Activated T-helper 1 cell treated with anti-CD3 and anti-CD28 coated beads, Interleukin-12 subunit alpha, Interleukin-12 subunit beta, Interleukin-2, Interleukin-4 antibody, amounts not matched to agents 30 ng/mL and 10 ng/mL and 1 ng/mL, durations not matched to agents 14 hours and 24 hours and 36 hours (primary cell): ENCODE measurements around the gene GTF2A1L. TPM values are rescaled to one million over a fixed set of nuclear protein-coding genes. Genes with fewer than 3 reads are reported as not detected.

Experiments used
- DNase-seq: peaks from one replicate; pipeline ENCODE4 v3.0.0; 2021; ENCODE audit warnings: low spot score
- H3K27ac Mint-ChIP-seq: one replicate; pipeline ENCODE4 v1.8.0; 2021; ENCODE audit warnings: mild to moderate bottlenecking, mixed read lengths
- H3K27me3 Mint-ChIP-seq: one replicate; pipeline ENCODE4 v1.8.0; 2022; ENCODE audit warnings: mild to moderate bottlenecking, moderate library complexity, mixed read lengths; ENCODE audit not compliant: insufficient read depth
- H3K36me3 Mint-ChIP-seq: one replicate; pipeline ENCODE4 v1.8.0; 2021; ENCODE audit warnings: low read depth, mixed read lengths
- H3K4me1 Mint-ChIP-seq: one replicate; pipeline ENCODE4 v1.8.0; 2021; ENCODE audit warnings: low read depth, mixed read lengths
- H3K4me3 Mint-ChIP-seq: one replicate; pipeline ENCODE4 v1.8.0; 2021; ENCODE audit warnings: mild to moderate bottlenecking, moderate library complexity, mixed read lengths
- H3K9me3 Mint-ChIP-seq: one replicate; pipeline ENCODE4 v1.8.0; 2021; ENCODE audit warnings: mixed read lengths
- intact Hi-C: fragments of 100-400 bp; cut with micrococcal nuclease; formaldehyde crosslinking; loops from one replicate; pipeline ENCODE4 v1.15.1; 2024
- total RNA-seq: library from RNA; stranded (reverse); gene quantifications from 2 replicates; pipeline ENCODE4 v1.2.3, GENCODE V29; 2022

Gene GTF2A1L, protein sequence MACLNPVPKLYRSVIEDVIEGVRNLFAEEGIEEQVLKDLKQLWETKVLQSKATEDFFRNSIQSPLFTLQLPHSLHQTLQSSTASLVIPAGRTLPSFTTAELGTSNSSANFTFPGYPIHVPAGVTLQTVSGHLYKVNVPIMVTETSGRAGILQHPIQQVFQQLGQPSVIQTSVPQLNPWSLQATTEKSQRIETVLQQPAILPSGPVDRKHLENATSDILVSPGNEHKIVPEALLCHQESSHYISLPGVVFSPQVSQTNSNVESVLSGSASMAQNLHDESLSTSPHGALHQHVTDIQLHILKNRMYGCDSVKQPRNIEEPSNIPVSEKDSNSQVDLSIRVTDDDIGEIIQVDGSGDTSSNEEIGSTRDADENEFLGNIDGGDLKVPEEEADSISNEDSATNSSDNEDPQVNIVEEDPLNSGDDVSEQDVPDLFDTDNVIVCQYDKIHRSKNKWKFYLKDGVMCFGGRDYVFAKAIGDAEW
- total RNA-seq: 0.39 TPM in 1 of 2 replicates, not detected in the other

DNA sequence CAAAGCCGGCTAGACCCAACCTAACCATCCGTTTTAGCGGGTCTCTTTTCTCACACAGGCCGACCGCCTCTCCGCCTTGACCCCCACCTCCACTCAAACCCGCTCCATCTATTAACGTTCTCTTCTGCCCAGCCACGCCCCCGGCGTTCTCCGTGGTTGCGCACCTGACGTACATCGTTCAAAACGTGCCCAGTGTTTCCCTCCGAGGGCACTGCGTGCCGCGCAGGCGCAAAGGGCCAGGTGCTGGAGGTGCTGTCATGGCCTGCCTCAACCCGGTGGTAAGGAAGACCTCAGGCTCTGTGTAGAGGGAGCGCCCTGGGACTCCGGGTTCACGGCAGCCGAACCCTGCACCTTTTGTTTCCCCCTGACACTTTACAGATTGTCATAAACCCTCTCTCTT, at the start of gene GTF2A1L:
Gene GTF2A1L, plus strand, starts transcription at position 239 of the 400 bp plus-strand sequence. Its CDS starts 19 bp downstream, at position 258.
- H3K4me3 Mint-ChIP-seq: no peak within 1 kb of the TSS
- intact Hi-C loops: no loop called here
- H3K27me3 Mint-ChIP-seq: peaks cover 2% of the 10 kb centered on the region
- H3K9me3 Mint-ChIP-seq: no peaks in the 10 kb centered on the region
- no peak for DNase-seq
- no peaks in the 10 kb centered on the region for H3K4me1 Mint-ChIP-seq
- H3K36me3 Mint-ChIP-seq: no peaks in the 10 kb centered on the region
- no peak within 1 kb of the TSS for H3K27ac Mint-ChIP-seq

DNA sequence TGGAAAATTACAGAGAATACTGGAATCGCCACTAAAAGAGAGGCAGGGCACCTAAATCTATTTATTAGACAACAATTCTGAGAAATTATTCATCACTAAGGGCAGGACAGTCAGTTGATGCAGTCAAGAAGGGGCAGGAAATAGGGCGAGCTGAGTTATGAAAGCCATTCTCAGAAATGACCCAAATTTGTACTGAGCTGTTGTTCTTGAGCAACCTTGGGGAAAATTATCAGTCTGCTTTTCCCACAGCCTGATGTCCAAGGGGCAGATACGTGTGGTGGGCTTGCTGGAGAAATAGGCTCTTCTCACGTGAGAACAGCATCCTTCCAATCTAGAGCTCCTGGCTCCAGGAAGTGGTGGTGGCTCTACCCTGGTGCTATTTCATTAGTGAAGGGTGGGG, 49.1 kb upstream of the GTF2A1L start:
- Mint-ChIP-seq H3K9me3 (no peaks in the 10 kb centered on the region), H3K4me1 (no peaks in the 10 kb centered on the region), H3K27ac (no peak overlapping the region), H3K36me3 (no peaks in the 10 kb centered on the region), H3K4me3 (no peak overlapping the region), H3K27me3 (peaks cover 2% of the 10 kb centered on the region)
- DNase-seq: no peak
- intact Hi-C loops: no loop called here

DNA sequence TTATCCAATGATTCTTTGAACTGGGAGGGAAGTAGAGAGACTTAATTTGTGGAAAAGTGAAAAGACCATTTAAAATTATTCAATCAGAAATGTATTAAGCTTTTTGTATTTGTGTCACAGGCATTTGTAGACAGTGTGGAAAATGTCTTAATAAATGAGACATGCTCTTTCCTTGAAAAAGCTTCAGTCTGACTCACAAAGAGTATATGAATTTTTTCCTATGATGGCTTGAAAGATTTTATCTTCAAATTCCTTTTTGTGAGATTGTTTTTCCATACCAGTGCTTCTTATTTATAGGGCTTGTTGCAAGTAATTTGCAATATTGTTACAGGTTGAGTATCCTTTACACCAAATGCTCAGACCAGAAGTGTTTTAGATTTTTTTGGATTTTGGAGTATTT, 48.2 kb upstream of the GTF2A1L start:
- Mint-ChIP-seq H3K9me3 (no peaks in the 10 kb centered on the region), H3K36me3 (no peaks in the 10 kb centered on the region), H3K4me1 (peaks cover 2% of the 10 kb centered on the region), H3K27me3 (peaks cover 2% of the 10 kb centered on the region), H3K4me3 (no peak overlapping the region), H3K27ac (no peak overlapping the region)
- intact Hi-C loops: no loop called here
- DNase-seq: no peak

DNA sequence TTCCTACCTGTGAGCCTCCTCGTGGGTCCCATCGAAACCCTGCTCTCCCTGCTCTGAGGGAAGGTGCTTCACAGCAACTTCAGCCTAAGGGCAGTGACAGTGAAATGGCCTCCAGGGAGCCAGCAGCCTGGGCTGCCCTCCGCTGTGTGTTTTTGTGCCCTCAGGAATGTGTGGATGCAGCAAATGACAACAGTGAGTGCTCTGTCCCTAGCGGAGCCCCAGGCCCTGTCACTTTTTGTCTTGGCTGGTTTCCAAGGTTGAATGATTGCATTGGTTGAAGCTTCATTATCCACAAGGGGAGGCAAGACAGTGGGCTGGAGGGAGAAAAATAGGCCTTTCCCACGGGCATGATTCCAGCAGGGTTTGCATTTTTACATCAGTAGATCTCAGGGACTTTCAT, 44.8 kb upstream of the GTF2A1L start:
- Mint-ChIP-seq H3K4me3 (no peak overlapping the region), H3K36me3 (no peaks in the 10 kb centered on the region), H3K4me1 (peaks cover 8% of the 10 kb centered on the region), H3K27ac (no peak overlapping the region), H3K27me3 (peaks cover 2% of the 10 kb centered on the region), H3K9me3 (no peaks in the 10 kb centered on the region)
- DNase-seq: no peak
- intact Hi-C loops: no loop called here

DNA sequence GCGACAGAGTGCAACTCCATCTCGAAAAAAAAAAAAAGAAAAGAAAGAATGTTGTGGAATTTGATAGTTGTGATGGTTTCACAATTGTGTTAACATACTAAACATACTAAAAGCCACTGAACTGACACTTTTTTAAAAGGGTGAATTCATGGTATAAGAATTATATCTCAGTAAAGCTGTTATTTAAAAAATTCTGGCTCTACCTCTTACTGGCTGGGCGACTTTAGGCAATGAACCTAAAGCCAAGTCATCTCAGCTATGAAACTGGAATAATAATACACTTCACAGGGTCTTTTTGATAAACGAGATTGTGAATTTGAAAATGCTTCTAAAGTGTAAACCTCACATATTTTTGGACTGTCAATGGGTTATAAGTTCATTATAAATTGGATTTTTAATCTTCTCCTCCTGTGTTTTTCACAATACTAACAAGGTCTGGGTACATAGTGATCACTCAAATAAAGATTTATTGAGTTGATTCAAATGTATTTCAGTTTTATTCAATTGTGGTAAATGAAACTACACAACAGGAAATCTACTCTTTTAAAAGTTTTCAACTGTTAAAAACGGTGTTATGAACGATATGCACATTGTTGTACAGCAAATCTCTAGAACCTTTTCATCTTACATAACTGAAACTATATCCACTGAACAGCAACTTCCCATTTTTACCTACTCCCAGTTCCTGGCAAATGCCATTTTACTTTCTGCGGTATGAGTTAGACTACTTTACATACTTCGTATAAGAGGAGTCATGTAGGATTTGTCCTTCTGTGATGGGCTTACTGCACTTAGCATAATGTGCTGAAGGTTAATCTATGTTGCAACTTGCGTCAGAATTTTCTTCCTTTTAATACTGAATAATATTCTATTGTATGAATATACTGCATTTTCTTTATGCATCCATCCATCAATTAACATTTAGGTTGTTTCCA, 43.0 kb upstream of the GTF2A1L start:
- no peaks in the 10 kb centered on the region for H3K9me3 Mint-ChIP-seq
- no peak overlapping the region for H3K27ac Mint-ChIP-seq
- intact Hi-C loops: no loop called here
- peaks cover 8% of the 10 kb centered on the region for H3K4me1 Mint-ChIP-seq
- no peak overlapping the region for H3K4me3 Mint-ChIP-seq
- DNase-seq: no peak
- H3K27me3 Mint-ChIP-seq: peaks cover 2% of the 10 kb centered on the region
- no peaks in the 10 kb centered on the region for H3K36me3 Mint-ChIP-seq

DNA sequence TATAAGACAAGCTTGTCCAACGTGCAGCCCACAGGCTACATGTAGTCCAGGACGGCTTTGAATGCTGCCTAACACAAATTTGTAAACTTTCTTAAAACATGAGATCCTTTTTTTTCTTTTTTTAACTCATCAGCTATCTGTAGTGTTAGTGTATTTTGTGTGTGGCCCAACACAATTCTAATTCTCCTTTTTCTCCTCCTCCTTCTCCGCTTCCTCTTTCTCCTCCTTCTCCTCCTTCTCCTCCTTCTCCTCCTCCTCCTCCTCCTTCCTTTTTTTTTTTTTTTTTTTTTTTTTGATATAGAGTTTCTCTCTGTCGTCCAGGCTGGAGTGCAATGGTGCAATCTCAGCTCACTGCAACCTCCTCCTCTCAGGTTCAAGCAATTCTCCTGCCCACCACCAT, 39.3 kb upstream of the GTF2A1L start:
- no peak for DNase-seq
- no peaks in the 10 kb centered on the region for H3K36me3 Mint-ChIP-seq
- H3K27me3 Mint-ChIP-seq: peaks cover 2% of the 10 kb centered on the region
- no peak overlapping the region for H3K4me3 Mint-ChIP-seq
- intact Hi-C loops: no loop called here
- H3K27ac Mint-ChIP-seq: no peak overlapping the region
- H3K9me3 Mint-ChIP-seq: no peaks in the 10 kb centered on the region
- peaks cover 8% of the 10 kb centered on the region for H3K4me1 Mint-ChIP-seq

DNA sequence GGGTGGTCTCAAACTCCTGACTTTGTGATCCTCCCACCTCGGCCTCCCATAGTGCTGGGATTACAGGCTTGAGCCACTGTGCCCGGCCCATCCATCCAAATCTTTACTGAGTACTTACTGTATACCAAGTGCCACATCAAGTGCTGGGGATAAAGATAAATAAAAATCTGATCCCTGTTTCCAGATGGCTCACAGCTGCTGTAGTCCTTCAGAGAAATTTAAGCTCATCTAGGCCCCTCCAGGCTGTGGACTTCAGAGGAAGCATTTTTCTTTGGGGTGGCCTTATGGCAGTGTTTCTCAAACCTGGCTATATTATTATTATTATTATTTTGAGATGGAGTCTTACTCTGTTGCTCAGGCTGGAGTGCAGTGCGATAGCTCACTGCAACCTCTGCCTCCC, 33.7 kb upstream of the GTF2A1L start:
- DNase-seq: no peak
- no peaks in the 10 kb centered on the region for H3K36me3 Mint-ChIP-seq
- no peak overlapping the region for H3K27ac Mint-ChIP-seq
- H3K27me3 Mint-ChIP-seq: peaks cover 4% of the 10 kb centered on the region
- H3K9me3 Mint-ChIP-seq: no peaks in the 10 kb centered on the region
- peaks cover 12% of the 10 kb centered on the region for H3K4me1 Mint-ChIP-seq
- intact Hi-C loops: no loop called here
- no peak overlapping the region for H3K4me3 Mint-ChIP-seq

DNA sequence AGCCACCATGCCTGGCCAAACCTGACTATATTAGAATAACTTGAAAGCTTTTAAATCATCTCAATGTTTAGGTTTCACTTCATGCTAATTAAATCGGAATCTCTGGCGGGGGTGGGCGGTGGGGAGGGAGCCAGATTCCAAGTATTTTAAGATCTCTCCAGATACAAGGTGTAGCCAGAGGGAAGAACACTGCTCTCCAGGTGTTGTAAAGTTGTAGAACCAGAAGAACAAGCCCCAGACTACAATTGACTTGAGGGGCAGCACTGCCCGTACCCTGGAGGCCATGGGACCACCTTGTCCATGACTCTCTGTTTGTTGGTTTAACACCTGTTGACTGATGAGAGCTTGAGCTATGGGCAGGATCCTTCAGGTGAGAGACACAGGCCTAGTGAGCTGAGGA, 33.1 kb upstream of the GTF2A1L start:
- no peak overlapping the region for H3K27ac Mint-ChIP-seq
- no peak overlapping the region for H3K4me3 Mint-ChIP-seq
- H3K36me3 Mint-ChIP-seq: no peaks in the 10 kb centered on the region
- no peak for DNase-seq
- intact Hi-C loops: no loop called here
- peaks cover 15% of the 10 kb centered on the region for H3K4me1 Mint-ChIP-seq
- H3K27me3 Mint-ChIP-seq: peaks cover 4% of the 10 kb centered on the region
- H3K9me3 Mint-ChIP-seq: no peaks in the 10 kb centered on the region

DNA sequence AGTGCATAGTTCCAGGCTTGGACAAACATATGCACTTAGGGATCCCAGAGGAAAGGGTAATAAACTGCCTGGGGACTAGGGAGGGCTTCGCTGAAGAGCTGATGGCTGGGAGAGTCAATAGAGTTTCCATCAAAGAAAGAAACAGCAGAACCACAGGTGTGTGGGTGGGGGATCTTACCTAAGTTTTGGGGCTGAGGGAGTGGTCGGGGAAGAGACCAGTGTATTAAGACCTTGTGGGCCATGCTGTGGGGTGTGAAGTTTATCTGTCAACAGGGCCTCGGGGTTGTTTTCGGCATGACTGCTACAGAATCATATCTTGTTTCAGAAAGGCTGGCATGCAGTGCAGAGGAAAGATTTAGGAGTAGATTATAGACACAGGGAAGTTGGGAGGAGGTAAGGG, 31.2 kb upstream of the GTF2A1L start:
- Mint-ChIP-seq H3K4me1 (peaks cover 15% of the 10 kb centered on the region), H3K36me3 (no peaks in the 10 kb centered on the region), H3K27ac (no peak overlapping the region), H3K27me3 (peaks cover 3% of the 10 kb centered on the region), H3K4me3 (no peak overlapping the region), H3K9me3 (no peaks in the 10 kb centered on the region)
- DNase-seq: no peak
- intact Hi-C loops: no loop called here

DNA sequence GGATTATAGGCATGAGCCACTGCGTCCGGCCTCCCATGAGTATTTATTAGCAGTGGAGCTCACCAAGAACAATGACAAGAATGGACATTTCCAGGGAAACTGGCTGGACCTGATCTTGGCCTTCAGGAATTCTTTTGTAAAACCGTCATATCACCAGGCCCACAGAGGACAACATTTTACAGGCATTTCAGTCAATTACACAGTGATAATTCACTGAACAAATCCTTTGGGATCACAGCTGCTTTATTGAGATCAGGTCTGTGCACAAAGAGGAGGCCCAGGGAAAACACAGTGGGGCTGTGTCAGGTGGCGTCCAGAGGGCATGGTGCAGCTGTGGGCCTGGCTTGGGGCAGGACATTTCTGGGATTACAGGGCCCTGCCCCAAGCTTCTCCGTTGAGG, 30.1 kb upstream of the GTF2A1L start:
- Mint-ChIP-seq H3K4me1 (peaks cover 15% of the 10 kb centered on the region), H3K36me3 (no peaks in the 10 kb centered on the region), H3K27me3 (peaks cover 5% of the 10 kb centered on the region), H3K9me3 (no peaks in the 10 kb centered on the region), H3K4me3 (no peak overlapping the region), H3K27ac (no peak overlapping the region)
- intact Hi-C loops: no loop called here
- DNase-seq: no peak

DNA sequence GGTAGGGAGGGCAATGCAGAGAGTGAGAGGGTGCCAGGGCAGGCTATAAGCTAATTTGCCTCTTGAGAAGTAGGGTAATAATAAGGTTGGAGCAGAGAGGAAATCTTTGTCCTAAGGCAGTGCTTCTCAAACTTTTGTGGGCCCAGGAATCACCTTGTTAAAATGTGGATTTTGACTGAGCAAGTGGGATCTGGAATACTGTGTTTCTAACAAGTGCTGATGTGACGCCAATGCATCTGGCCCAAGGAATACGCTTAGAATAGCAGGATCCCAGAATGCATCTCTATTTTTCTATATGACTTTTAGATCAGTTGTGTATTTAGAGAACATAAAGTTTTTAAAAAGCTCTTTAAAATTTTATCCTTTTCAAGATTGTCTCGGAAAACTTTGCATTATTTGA, 29.7 kb upstream of the GTF2A1L start:
- Mint-ChIP-seq H3K36me3 (no peaks in the 10 kb centered on the region), H3K4me1 (peaks cover 15% of the 10 kb centered on the region), H3K27ac (no peak overlapping the region), H3K4me3 (no peak overlapping the region), H3K27me3 (peaks cover 5% of the 10 kb centered on the region), H3K9me3 (no peaks in the 10 kb centered on the region)
- DNase-seq: no peak
- intact Hi-C loops: no loop called here

DNA sequence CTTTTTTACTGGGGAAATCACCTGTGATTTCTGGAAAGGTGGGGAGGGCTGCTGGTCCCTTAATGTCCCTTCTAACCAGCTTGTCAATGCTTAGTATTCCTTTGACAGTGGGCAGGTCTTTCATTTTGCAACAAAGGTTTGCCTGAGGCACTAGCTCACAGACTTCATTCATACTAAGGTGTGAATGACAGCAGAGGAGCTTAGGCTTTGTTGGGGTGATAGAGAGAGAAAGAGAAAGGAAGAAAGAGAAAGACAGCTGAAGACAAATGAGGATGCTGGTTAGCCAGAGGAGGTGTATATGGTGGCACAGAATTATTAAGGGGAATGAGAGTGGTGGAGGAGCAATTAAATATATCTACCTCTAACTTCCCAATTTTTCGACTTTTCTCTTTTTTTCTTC, 28.9 kb upstream of the GTF2A1L start:
- H3K4me1 Mint-ChIP-seq: peaks cover 15% of the 10 kb centered on the region
- H3K4me3 Mint-ChIP-seq: no peak overlapping the region

DNA sequence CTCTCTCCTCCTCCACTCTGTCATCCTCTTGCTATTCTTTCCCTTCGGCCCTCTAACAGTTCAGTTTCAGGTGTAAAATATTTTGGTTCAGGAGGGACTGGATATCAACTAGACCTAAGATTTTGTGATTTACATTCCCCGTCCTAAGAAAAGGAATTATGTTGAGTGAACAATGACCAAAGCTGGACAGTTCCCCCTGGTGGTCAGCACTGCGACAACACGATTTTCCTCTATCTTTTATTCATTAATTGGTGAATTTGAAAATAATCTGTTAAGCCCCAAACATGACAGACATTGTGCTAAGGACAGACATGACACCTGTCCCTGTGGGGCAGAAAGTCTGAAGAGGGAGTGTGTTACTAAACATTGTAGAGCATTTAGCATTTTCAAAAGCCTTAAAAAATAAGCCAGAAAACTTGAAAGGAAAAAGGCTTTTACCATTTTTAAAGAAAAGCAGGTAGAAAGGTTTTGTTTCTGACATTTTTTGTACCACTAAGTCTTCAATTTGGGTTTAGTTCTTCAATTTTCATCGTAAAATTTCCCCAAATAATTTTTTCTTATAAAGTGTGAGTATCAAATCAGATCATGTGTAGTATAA, 28.4 kb upstream of the GTF2A1L start:
- DNase-seq: no peak
- H3K4me3 Mint-ChIP-seq: no peak overlapping the region
- H3K27ac Mint-ChIP-seq: no peak overlapping the region
- intact Hi-C loops: no loop called here
- peaks cover 15% of the 10 kb centered on the region for H3K4me1 Mint-ChIP-seq
- H3K9me3 Mint-ChIP-seq: no peaks in the 10 kb centered on the region
- peaks cover 5% of the 10 kb centered on the region for H3K27me3 Mint-ChIP-seq
- no peaks in the 10 kb centered on the region for H3K36me3 Mint-ChIP-seq

More for the DNA sequence above, 28.9 kb upstream of the GTF2A1L start:
- intact Hi-C loops: no loop called here
- H3K27me3 Mint-ChIP-seq: peaks cover 5% of the 10 kb centered on the region
- no peak for DNase-seq
- H3K9me3 Mint-ChIP-seq: no peaks in the 10 kb centered on the region
- no peaks in the 10 kb centered on the region for H3K36me3 Mint-ChIP-seq
- no peak overlapping the region for H3K27ac Mint-ChIP-seq
